AG08395 (cell line): ENCODE measurements around the gene ZNF536.

Experiments used
- DNase-seq: peaks from one replicate; pipeline ENCODE4 v3.0.0; 2012; ENCODE audit warnings: mixed read lengths, low spot score

ZNF536 gene

GRCh38 chr19:30529876-30530275, 157.7 kb downstream of the ZNF536 start:
- no peak for DNase-seq

GRCh38 chr19:30530751-30531150, 158.6 kb downstream of the ZNF536 start:
- DNase-seq = no peak

- DNase-seq = no peak
These were observed 162.8 kb downstream of the ZNF536 start for GRCh38 chr19:30535011-30535410.

DNA sequence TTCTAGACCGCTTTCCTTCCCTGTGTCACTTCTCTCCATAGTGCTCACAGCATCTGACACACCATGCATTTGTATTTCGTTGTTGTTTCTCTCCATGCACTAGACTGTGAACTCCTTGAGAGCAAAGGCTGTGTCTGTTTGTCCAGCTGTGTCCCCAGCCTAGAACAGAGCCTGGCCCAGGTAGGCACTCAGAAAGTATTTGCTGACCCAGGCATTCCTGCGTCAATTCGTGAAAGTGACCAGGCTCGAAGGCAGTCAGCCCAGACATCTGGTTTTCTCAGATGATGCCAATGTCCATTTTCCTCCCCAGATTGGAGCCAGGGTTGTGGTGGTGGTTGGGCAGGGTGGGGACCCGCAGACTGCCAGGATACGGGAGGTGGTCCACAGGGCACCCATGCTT, 164.8 kb downstream of the ZNF536 start:
- DNase-seq = no peak

DNA sequence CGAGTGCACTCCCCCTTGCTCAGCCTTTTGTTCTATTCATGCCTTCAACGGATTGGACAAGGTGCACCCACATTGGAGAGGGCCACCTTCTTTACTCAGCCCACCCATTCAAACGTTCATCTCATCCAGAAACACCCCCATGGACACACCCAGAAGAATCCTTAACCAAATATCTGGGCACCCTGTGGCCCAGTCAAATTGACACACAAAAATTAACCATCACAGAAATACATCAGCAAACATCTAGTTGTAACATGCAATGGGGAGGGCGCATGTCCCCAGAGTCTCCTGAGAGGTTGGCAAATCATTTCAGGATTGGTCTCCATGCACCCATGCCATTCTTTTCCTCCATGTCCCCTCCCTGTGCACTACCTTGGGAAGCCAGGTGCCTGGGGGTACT, 167.1 kb downstream of the ZNF536 start:
- DNase-seq = no peak

DNA sequence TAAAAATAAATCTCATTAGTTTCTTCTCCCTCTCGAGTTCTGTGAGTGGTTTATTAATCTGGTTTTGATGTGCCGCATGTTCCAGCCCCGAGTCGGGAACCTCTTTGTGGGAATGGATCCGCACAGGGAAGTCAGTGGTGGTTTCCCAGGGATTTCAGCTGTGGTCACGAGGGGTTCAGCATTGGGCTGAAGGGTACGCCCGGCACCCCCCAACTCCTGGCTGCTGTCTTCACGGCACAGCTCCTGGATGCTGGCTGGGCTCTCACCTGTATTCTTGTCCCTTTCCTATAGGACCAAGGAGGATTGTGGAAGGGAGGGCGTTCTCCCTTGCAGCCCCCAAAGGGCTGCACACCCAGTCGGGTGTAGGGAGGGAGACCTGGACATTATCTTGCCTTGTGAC, 167.8 kb downstream of the ZNF536 start:
- DNase-seq = no peak

DNA sequence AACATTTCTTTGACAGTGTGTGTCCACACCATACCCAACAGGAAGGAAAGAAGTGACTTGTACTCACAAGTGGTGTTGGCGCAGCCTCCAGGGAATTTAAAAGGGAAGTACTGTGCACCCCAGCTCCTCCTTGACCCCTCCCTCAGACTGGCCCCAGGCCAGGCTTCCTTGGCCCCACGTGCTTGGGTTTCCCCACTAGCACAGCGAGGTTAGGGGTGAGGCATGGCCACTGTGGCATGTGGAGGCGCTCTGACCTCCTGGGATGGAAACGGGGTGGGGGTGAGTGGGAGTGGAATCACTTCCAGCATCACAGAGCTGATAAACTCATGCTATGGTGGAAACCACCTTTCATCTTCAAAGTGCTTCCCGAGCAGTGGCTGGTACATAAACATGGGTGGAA, 168.6 kb downstream of the ZNF536 start:
- no peak for DNase-seq

GRCh38 chr19:30541575-30541974, 169.4 kb downstream of the ZNF536 start:
- DNase-seq = no peak

- no peak for DNase-seq
These were observed 171.2 kb downstream of the ZNF536 start for GRCh38 chr19:30543243-30543945.

DNA sequence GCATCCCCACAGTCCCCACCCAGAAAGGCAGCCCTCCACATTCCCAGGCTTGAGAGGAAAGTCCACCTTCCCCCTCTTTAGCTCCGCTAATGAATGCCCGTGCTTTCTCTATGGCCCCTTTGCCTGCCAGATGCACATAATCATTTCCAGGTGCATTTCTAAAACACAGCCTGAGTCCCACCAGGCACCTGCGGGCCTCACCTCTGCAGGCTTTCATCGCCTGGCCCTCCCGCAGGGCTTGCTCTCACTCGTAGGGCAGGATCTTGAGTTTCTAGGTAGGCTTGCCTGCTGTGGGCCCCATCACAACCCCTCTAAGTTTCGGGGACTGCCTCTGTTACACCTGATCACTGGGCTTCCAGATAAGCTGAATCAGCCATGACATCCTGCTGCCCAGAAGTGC, 173.6 kb downstream of the ZNF536 start:
- no peak for DNase-seq

DNA sequence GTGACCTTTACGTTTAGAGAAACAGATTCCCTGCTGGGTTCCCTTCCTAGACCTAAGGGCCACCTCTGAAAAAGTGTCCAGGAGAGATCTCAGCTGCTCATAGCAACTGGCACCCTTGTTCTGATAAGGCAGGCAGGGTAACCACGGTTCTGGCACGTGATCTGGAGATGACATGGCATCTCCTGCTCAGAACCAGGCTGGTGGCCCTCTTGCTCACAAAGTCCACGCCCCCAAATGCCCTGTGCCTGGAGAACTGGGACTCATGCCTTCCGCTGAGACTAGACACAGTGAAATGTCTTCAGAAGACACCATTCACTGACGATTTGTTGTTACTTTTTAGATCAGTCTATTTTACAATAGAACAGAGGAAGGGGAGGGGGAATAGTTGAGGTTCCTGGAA, 174.1 kb downstream of the ZNF536 start:
- no peak for DNase-seq

DNA sequence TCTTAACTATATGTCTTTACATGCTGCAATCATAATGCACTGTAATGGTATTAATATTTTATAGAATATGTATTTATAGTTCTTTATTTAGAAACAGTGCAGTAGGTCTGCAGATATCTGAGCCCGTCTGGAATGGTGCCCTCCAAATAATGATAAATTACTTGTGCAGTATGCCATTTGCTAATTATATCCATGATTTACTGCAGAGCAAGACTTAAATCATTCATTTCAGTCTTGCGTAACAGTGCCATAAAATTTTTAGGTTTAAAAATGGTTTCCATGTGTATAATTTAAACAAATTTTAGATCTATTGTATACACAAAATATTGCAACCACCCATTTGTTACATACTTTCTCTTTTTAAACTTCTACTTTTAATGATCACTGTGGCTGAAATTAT, 175.1 kb downstream of the ZNF536 start:
- DNase-seq = no peak

DNA sequence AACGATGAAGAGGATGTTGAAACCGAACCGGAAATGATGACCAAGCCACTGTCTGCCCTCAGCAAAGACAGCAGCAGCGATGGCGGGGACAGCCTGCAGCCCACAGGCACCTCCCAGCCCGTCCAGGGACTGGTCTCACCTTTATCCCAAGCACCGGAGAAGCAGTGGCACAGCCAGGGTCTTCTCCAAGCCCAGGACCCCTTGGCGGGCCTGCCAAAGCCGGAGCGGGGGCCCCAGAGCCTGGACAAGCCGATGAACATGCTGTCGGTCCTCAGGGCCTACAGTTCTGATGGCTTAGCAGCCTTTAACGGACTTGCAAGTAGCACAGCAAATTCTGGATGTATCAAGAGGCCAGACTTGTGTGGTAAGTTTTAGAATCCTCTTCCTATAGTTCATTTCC, 177.0 kb downstream of the ZNF536 start:
- no peak for DNase-seq

DNA sequence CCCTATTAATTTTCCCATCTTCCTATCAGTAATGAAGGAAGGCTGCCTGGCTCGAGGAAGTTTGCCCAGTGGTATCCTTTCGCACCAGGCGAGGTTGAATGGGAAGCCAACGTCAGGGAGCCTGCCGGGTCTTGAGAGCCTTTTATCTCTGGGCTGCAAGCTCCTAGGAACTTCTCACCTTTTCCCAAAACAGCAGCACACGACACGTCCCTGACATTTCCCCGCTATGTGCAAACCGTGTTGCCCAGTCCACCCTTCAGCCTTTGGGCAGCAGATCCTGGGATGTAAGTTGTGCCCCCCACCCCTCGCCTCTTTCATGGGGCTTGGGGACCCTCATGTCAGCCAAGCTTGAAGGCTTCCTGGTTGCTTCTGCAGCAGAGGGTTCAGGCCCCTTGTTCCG, 179.1 kb downstream of the ZNF536 start:
- DNase-seq = no peak

- DNase-seq = no peak
These were observed 180.4 kb downstream of the ZNF536 start for GRCh38 chr19:30552593-30552992.

DNA sequence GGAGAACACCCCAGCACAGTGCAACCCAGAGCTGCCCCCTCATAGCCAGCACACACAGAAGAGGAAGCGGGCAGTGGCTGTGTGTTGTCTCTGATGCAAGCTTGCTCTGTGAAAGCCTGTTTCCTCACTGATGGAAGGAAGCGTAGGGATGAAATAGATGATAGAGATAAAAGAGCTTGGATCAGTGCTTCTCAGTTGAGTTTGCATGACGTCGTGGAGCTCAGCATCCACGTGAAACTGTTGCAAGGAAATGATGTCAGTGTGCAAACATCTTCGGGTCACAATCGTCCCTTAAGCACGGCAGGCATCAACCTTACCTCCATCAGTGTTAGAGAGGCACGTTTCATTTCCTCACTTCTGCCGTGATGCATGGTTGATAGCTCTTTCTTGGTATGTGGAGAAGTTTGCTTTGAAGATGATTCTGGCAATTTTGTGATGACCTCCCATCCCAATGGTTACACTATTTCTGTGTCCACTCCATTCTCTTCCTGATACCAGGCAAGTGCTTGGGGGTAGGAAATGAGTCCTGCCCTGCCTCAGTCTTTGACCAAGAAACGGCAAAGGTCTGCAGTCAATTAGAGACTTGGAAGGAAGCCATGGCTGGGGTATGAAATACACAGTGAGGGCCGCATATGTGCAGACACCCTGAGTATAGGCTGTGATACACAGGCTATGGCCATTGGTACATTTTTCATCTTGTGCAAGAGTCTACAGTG, 183.0 kb downstream of the ZNF536 start:
- DNase-seq = no peak

GRCh38 chr19:30555791-30556110, 183.6 kb downstream of the ZNF536 start:
- no peak for DNase-seq

GRCh38 chr19:30556230-30556711, 184.1 kb downstream of the ZNF536 start:
- DNase-seq = no peak

GRCh38 chr19:30557212-30557611, 185.0 kb downstream of the ZNF536 start:
- no peak for DNase-seq

DNA sequence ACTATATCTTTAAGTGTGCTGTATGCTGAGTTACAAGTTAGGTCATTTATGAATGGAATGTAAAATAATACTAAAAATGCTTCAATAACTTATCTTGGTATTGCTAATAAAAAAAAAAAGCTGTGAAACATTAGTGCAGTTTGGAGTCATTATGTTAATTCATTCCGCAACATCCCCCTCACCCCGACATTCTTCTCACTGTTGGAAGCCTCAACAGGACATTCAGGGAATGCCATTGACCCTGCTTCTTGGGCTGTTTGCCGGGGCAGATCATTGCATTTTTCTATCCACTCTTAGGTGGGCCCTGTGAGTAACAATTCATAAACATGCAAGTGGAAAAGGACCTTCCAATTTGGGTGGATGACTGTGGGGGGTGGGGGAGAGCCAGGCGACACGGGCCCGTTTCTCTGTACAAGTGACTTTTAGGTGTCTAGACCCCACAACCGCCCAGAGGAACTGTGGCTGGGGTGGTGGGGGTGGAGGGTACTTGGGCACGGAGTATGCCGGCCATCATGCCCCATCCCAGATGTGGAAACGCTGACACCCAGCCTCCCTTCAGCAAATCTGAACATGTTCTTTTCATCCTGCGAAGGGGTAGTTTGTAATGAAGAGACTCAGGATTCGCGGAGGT, 185.9 kb downstream of the ZNF536 start:
- DNase-seq = no peak

DNA sequence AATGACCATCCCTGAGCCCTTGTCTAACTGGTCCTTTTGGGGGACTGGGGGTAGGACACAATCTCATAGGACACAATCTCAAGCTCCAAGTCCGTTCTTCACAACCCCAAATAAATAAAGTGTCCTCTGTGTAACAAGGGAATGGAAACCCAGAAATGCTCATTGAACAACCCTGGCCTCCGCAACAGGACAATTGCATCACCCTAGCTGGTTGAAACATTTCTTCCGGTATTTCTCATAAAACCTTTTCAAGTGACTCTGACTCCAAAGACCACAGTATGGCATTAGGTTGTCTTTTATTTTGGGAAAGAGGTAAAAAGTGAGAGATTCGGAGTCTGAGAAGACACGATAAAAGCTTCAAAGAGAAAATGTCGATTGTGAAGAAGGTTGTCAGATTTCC, 186.6 kb downstream of the ZNF536 start:
- no peak for DNase-seq

- no peak for DNase-seq
These were observed 187.3 kb downstream of the ZNF536 start for GRCh38 chr19:30559446-30559845.

GRCh38 chr19:30562981-30563380, 190.8 kb downstream of the ZNF536 start:
- DNase-seq = no peak
